H1 (cell line): ENCODE measurements around the gene FRMD3. TPM values are rescaled to one million over a fixed set of nuclear protein-coding genes. Genes with fewer than 3 reads are reported as not detected.

Experiments
- USF2 ChIP-seq: IDR thresholded peaks from 2 replicates; pipeline ENCODE4 v1.6.1; 2011; ENCODE audit warnings: low read length, improper control_type of control experiment
- polyA plus RNA-seq, 7 experiments: library from polyadenylated mRNA; depleted of rRNA in 3 of 7; stranded (reverse) in 5 of 7; unstranded in 2 of 7; fragments of >200 nt in 5 of 7; fragments of 200-250 nt in 2 of 7; gene quantifications; 1 replicate in 5 of 7; 2 replicates in 1 of 7; 4 replicates in 1 of 7; pipeline versions ENCODE4 v1.2.1 to v1.2.3, GENCODE V29; 2011 to 2013; ENCODE audit warnings: missing spikeins in 2 of 7, mixed read lengths in 2 of 7
- total RNA-seq: library from RNA; stranded (reverse); fragmentation: NEBNext Ultra II Directional; extraction: Animal tissue kit (Norgen Biotek cat#: 25700); gene quantifications from 2 replicates; pipeline ENCODE4 v1.2.1, GENCODE V29; 2021

The FRMD3 gene
- total and polyA plus RNA-seq, 2 of the 8 experiments (the other 6 are each of a cell fraction or from before 2014, with no cell fraction given): 0.15 to 1.4 TPM

DNA sequence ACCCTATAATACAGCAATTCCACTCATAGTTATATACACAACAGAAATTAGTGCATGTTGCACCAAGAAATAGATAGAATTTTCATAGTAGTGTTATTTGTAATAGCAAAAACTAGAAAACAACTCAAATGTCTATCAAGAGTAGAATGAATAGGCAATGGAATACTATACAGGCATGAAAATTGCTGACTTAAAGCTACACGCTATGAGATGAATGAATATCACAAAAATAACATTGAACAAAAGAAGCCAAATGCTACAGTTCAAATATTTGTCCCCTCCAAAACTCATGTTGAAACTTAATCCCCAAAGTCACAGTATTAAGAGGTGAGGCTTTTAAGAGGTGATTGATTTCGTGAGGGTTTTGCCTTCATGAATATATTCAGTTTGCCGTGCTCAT, 215.1 kb downstream of the FRMD3 start (continued):
- no peak for TF ChIP-seq USF2
